ENCODE measurements around the gene KIAA0930. TPM values are rescaled to one million over a fixed set of nuclear protein-coding genes. Genes with fewer than 3 reads are reported as not detected.

KIAA0930 gene
- total and polyA plus RNA-seq, 2 donors (not counting 1 experiment from before 2014, with no cell fraction given), result 27.0 to 46.8 TPM

DNA sequence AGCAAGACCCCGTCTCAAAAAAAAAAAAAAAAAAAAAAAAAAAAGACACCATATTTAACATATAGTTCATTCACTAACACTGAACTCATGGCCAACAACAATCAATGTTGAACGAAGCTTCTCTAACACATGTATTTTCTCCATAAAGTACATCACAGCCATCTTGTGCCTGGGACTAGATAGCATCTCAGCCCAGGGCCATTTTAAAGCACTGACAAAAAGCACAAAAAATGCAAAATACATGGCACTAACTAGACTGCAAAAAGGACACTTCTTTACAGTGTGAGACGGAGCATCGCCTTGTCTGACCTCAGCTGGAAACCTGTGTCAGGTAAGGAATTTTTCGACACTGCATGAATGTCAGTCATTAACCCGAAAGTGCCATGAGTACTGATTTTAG lies 23.3 kb downstream of the KIAA0930 start:
- CTCF ChIA-PET, result no interaction called here
- TF ChIP-seq EZH2 (IDR thresholded peaks at IDR 0.05; ENCODE audit: borderline replicate concordance, insufficient read depth, low read depth, low read length, poor library complexity, severe bottlenecking), result no peak
- TF ChIP-seq, protein P1, sequence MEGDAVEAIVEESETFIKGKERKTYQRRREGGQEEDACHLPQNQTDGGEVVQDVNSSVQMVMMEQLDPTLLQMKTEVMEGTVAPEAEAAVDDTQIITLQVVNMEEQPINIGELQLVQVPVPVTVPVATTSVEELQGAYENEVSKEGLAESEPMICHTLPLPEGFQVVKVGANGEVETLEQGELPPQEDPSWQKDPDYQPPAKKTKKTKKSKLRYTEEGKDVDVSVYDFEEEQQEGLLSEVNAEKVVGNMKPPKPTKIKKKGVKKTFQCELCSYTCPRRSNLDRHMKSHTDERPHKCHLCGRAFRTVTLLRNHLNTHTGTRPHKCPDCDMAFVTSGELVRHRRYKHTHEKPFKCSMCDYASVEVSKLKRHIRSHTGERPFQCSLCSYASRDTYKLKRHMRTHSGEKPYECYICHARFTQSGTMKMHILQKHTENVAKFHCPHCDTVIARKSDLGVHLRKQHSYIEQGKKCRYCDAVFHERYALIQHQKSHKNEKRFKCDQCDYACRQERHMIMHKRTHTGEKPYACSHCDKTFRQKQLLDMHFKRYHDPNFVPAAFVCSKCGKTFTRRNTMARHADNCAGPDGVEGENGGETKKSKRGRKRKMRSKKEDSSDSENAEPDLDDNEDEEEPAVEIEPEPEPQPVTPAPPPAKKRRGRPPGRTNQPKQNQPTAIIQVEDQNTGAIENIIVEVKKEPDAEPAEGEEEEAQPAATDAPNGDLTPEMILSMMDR (IDR thresholded peaks at IDR 0.05), result no peak

DNA sequence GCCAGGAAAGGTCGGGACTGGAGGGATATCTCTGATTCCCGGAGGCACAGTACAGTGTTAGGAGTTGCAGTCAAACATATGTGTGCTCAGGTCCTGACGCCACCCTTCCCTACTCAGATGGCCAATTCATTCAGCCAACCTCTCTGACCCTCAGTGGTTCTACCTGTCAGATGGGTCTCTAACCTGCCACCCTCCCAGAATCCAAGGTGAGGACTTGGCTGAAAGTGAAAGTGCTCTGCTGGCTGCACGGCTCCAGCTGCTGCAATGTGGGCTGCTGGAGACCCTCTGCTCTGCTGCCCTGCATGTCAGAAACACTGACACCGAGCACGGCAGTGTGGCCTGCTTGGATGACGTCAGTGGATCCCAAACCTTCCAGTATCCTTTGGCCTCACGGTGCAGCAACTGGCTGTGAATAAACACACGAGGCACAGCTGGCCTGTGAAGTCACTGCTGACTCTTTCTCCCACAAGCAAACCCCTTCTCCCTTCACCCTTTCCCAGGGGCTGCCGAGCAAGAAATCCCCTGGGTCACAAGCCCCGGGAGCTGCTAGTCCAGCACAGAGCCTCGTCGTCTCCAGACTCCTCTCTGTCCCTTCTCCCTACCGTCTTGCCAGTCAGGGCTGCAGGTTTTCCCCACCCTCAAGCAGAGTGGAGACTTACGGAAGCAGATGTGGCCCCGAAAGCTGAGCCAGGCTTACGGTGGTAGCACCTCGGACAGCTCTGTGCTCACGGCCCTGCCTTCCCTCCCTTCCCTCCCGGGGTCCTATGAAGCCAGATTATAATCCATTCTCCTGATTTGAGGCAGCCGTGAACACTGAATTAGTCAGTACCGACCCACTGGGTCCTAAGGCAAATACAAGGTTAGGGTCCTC lies 24.3 kb downstream of the KIAA0930 start:
- ChIA-PET POLR2A (no interaction called here), CTCF (no interaction called here)
- H3K4me2 ChIP-seq (replicated peaks; ENCODE audit: low read depth, low read length, poor library complexity, severe bottlenecking), result no peak overlapping the region
- H3K9me3 ChIP-seq (ENCODE audit: control extremely low read depth in 1 of 3, control insufficient read depth in 2 of 3, insufficient read depth in 1 of 3, low read length in 2 of 3), result peaks cover 0 to 3% (median 0%) of the 10 kb centered on the region in 3 donors
- H3K4me1 ChIP-seq (ENCODE audit: control insufficient read depth in 2 of 2, insufficient read depth in 2 of 2, low read length in 2 of 2), result peaks cover 14 to 29% of the 10 kb centered on the region in 2 donors
- no peaks in the 10 kb centered on the region for H3K9me3 Mint-ChIP-seq (ENCODE audit: insufficient read depth)
- WGBS (ENCODE audit: insufficient coverage), result 93% methylated on average over 20 of the region's 22 CpGs
- H3K4me3 Mint-ChIP-seq, result no peak overlapping the region
- H3K27ac ChIP-seq (ENCODE audit: low read length in 2 of 2), result no peak overlapping the region
- ATAC-seq (ENCODE audit: low read depth), result no peak
- H3K9ac ChIP-seq (ENCODE audit: low read length), result no peak overlapping the region
- H3K27ac Mint-ChIP-seq, result no peak overlapping the region
- no peak overlapping the region for H2AFZ ChIP-seq (ENCODE audit: insufficient read depth, low read depth, low read length, poor library complexity, severe bottlenecking)
- peaks cover 0 to 6% of the 10 kb centered on the region in 2 experiments for H3K36me3 ChIP-seq (replicated peaks in 1 of 2; ENCODE audit: control extremely low read depth in 1 of 2, control insufficient read depth in 1 of 2, extremely low read depth in 1 of 2, insufficient read depth in 2 of 2, low read length in 1 of 2)
- H3K4me3 ChIP-seq (ENCODE audit: control extremely low read depth in 1 of 5, extremely low read depth in 1 of 5, insufficient read depth in 1 of 5, low read depth in 2 of 5, low read length in 4 of 5), result no peak overlapping the region
- H3K79me2 ChIP-seq (ENCODE audit: control insufficient read depth, insufficient read depth, low read length), result peaks cover 54% of the 10 kb centered on the region
- H3K27me3 ChIP-seq (replicated peaks in 1 of 4; ENCODE audit: control extremely low read depth in 1 of 4, control insufficient read depth in 3 of 4, insufficient read depth in 4 of 4, low read length in 3 of 4), result no peaks in the 10 kb centered on the region
- TF ChIP-seq EZH2 (IDR thresholded peaks at IDR 0.05; ENCODE audit: borderline replicate concordance, insufficient read depth, low read depth, low read length, poor library complexity, severe bottlenecking), result no peak
- TF ChIP-seq, protein P1 (IDR thresholded peaks at IDR 0.05), result no peak
- intact Hi-C loops (cut with micrococcal nuclease), result no loop called here
- H3K27me3 Mint-ChIP-seq, result no peaks in the 10 kb centered on the region
- peaks cover 45% of the 10 kb centered on the region for H3K4me1 Mint-ChIP-seq
- H4K20me1 ChIP-seq (ENCODE audit: control insufficient read depth, insufficient read depth, low read length, poor library complexity, severe bottlenecking), result peaks cover 26% of the 10 kb centered on the region
- DNase-seq, result no peak

More for the DNA sequence above, 23.3 kb downstream of the KIAA0930 start:
- 100% methylated on average over 4 of the region's 6 CpGs for WGBS (ENCODE audit: insufficient coverage)
- Mint-ChIP-seq H3K9me3 (ENCODE audit: insufficient read depth) (no peaks in the 10 kb centered on the region), H3K4me1 (peaks cover 47% of the 10 kb centered on the region), H3K27me3 (no peaks in the 10 kb centered on the region), H3K27ac (peak overlapping the region; percentile 15), H3K4me3 (no peak overlapping the region)
- no peak for ATAC-seq (ENCODE audit: low read depth)
- H3K4me1 ChIP-seq (ENCODE audit: control insufficient read depth in 2 of 2, insufficient read depth in 2 of 2, low read length in 2 of 2), result peaks cover 18 to 31% of the 10 kb centered on the region in 2 donors
- H3K9me3 ChIP-seq (ENCODE audit: control extremely low read depth in 1 of 3, control insufficient read depth in 2 of 3, insufficient read depth in 1 of 3, low read length in 2 of 3), result peaks cover 0 to 3% (median 0%) of the 10 kb centered on the region in 3 donors
- intact Hi-C loops (cut with micrococcal nuclease), result no loop called here
- H4K20me1 ChIP-seq (ENCODE audit: control insufficient read depth, insufficient read depth, low read length, poor library complexity, severe bottlenecking), result peaks cover 25% of the 10 kb centered on the region
- no peak overlapping the region for H3K4me2 ChIP-seq (replicated peaks; ENCODE audit: low read depth, low read length, poor library complexity, severe bottlenecking)
- H3K27ac ChIP-seq (ENCODE audit: low read length in 2 of 2), result no peak overlapping the region
- no peaks in the 10 kb centered on the region for H3K36me3 ChIP-seq (replicated peaks in 1 of 2; ENCODE audit: control extremely low read depth in 1 of 2, control insufficient read depth in 1 of 2, extremely low read depth in 1 of 2, insufficient read depth in 2 of 2, low read length in 1 of 2)
- POLR2A ChIA-PET, result no interaction called here
- H2AFZ ChIP-seq (ENCODE audit: insufficient read depth, low read depth, low read length, poor library complexity, severe bottlenecking), result no peak overlapping the region
- H3K9ac ChIP-seq (ENCODE audit: low read length), result no peak overlapping the region
- peaks cover 60% of the 10 kb centered on the region for H3K79me2 ChIP-seq (ENCODE audit: control insufficient read depth, insufficient read depth, low read length)
- no peak overlapping the region for H3K4me3 ChIP-seq (ENCODE audit: control extremely low read depth in 1 of 5, extremely low read depth in 1 of 5, insufficient read depth in 1 of 5, low read depth in 2 of 5, low read length in 4 of 5)
- no peaks in the 10 kb centered on the region for H3K27me3 ChIP-seq (replicated peaks in 1 of 4; ENCODE audit: control extremely low read depth in 1 of 4, control insufficient read depth in 3 of 4, insufficient read depth in 4 of 4, low read length in 3 of 4)
- DNase-seq, result no peak

Measured in B cell (primary cell).